ENCODE measurements around the gene TUT1. TPM values are rescaled to one million over a fixed set of nuclear protein-coding genes. Genes with fewer than 3 reads are reported as not detected.
"Not testable (repeated sequence)": the region's sequence is repeated elsewhere in the genome, so short reads cannot be mapped to it uniquely, and the experiment has no call there.

TUT1 gene
- polyA plus RNA-seq, 1 experiment, result 9.9 TPM

DNA sequence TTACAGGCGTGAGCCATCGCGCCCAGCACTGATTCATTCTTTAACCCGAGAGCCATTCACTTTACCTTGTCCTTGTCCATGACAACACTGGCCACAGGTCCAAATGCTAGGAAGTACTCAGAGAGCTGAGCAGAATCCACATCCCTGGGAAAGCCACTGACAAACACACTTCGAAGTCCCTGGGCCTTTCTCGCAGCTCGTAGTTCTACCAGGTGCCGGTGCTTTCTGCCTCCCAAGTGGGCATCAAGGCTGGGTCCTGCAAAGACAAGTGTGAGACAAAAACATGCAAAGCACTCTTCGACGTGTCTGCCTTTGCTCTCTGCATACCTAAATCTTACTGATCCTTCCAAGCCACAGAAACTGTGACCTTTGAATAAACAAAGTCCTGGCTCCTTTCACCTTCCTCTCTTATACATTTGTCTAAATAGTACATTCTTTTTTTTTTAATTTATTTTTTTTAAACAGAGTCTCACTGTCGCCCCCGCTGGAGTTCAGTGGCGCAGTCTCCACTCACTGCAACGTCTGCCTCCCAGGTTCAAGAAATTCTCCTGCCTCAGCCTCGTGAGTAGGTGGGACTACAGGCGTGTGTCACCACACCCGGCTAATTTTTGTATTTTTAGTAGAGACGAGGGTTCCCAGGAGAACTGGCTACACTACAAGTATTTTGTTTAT lies 2.2 kb downstream of the TUT1 start:
- no peak overlapping the region for H3K4me3 ChIP-seq (ENCODE audit: low read depth, low read length)
- ChIA-PET POLR2A (no interaction called here), CTCF (interaction anchor here (0.6 to 1.7 kb wide), 4 partner anchors 11 to 289 kb away, joined by 3 to 8 read pairs (median 4); no protein-coding TSS in a partner anchor)
- no peaks in the 10 kb centered on the region for H3K27me3 ChIP-seq (ENCODE audit: control insufficient read depth, insufficient read depth, low read length)
- peaks cover 7% of the 10 kb centered on the region for H3K36me3 ChIP-seq (ENCODE audit: control insufficient read depth, insufficient read depth, low read length)
- TF ChIP-seq, protein P1, sequence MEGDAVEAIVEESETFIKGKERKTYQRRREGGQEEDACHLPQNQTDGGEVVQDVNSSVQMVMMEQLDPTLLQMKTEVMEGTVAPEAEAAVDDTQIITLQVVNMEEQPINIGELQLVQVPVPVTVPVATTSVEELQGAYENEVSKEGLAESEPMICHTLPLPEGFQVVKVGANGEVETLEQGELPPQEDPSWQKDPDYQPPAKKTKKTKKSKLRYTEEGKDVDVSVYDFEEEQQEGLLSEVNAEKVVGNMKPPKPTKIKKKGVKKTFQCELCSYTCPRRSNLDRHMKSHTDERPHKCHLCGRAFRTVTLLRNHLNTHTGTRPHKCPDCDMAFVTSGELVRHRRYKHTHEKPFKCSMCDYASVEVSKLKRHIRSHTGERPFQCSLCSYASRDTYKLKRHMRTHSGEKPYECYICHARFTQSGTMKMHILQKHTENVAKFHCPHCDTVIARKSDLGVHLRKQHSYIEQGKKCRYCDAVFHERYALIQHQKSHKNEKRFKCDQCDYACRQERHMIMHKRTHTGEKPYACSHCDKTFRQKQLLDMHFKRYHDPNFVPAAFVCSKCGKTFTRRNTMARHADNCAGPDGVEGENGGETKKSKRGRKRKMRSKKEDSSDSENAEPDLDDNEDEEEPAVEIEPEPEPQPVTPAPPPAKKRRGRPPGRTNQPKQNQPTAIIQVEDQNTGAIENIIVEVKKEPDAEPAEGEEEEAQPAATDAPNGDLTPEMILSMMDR (IDR thresholded peaks at IDR 0.05; ENCODE audit: insufficient read depth, low read depth, low read length), result peak; percentile 39; the same call in 1 of the 2 replicates
- DNase-seq (ENCODE audit: low read depth), result no peak

DNA sequence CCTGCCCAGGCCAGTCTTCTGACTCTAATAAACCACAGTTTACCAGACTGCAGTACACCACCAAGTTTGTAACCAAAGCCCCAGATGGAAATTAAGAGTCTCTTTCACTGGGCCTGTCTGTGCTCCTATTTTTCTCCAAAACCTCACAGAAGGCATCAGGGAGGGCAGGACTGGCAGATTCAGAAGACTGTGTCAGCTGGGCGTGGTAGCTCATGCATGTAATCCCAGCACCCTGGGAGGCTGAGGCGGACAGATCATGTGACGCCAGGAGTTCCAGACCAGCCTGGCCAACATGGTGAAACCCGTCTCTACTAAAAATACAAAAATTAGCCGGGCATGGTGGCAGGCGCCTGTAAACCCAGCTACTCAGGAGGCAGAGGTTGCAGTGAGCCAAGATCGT lies 6.0 kb downstream of the TUT1 start:
- POLR2A ChIA-PET, result interaction anchor here (1.2 kb wide), 1 partner anchor 11 kb away, joined by 3 read pairs; the partner anchor contains the start of gene EEF1G
- H3K36me3 ChIP-seq (ENCODE audit: control insufficient read depth, insufficient read depth, low read length); H3K4me3 ChIP-seq (ENCODE audit: low read depth, low read length); H3K27me3 ChIP-seq (ENCODE audit: control insufficient read depth, insufficient read depth, low read length); DNase-seq (ENCODE audit: low read depth): not testable (repeated sequence)
- CTCF ChIA-PET, result interaction anchor here (0.7 to 1.1 kb wide), 3 partner anchors 11 to 191 kb away, joined by 3 to 4 read pairs (median 4); partner anchors contain the start of gene EEF1G

DNA sequence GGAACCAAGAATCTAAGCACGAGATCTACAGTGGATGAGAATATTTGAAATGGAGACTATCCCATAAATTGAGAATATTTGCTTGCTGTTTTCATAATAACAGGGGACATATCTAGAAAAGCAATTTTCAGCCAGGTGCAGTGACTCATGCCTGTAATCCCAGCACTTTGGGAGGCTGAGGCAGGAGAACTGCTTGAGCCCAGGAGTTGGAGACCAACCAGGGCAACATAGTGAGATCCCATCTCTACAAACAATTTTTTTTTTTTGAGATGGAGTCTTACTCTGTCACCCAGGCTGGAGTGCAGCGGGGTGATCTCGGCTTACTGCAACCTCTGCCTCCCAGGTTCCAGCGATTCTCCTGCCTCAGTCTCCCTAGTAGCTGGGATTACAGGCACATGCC lies 9.6 kb downstream of the TUT1 start:
- H3K4me3 ChIP-seq (ENCODE audit: low read depth, low read length); POLR2A ChIA-PET; CTCF ChIA-PET; H3K27me3 ChIP-seq (ENCODE audit: control insufficient read depth, insufficient read depth, low read length); DNase-seq (ENCODE audit: low read depth); H3K36me3 ChIP-seq (ENCODE audit: control insufficient read depth, insufficient read depth, low read length): not testable (repeated sequence)

DNA sequence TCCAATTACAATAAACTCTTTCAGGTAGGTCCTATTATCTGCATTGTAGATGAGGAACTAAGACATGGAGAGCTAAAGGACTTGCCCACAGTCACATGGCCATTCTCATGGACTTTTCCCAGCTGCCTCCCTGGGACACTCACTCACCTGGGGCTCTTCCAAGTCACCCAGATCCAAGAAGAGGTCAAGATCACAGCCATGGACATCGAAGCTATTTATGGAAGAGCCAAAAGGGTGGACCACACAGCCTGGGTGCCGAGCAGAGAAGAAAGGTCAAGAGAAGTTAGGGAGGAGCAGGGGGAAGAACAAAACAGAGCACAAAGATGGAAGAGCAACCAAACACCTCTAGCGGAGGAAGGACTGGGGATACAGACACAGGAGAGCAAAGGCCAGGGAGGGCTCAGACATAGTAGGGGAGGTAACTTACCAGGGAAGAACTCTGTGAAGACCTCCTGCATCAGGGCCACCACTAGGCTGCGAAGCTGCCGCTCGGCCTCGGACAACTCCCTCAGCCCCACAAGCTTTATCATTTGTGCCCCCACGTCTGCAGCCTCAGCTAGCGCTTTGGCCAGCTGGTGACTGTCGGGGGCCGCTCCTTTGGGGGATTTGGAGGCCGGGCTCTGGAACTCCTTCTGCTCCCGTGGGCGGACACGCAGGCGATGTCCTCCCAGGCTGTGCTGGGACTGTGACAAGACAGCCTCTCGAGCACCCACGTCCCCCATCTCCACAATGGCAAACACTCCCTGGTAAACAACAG lies 10.2 kb downstream of the TUT1 start:
- POLR2A ChIA-PET, result no interaction called here
- no peak overlapping the region for H3K4me3 ChIP-seq (ENCODE audit: low read depth, low read length)

GRCh38 chr11:62579252-62579651 lies 12.1 kb downstream of the TUT1 start:
- TF ChIP-seq, protein P1 (IDR thresholded peaks at IDR 0.05; ENCODE audit: insufficient read depth, low read depth, low read length), result no peak
- ChIA-PET CTCF (interaction anchor here (0.6 to 1.4 kb wide), 3 partner anchors 18 to 185 kb away, joined by 3 to 6 read pairs (median 3); no protein-coding TSS in a partner anchor), POLR2A (no interaction called here)
- Histone ChIP-seq H3K27me3 (ENCODE audit: control insufficient read depth, insufficient read depth, low read length) (no peaks in the 10 kb centered on the region), H3K4me3 (ENCODE audit: low read depth, low read length) (no peak overlapping the region), H3K36me3 (ENCODE audit: control insufficient read depth, insufficient read depth, low read length) (peaks cover 12% of the 10 kb centered on the region)
- no peak for DNase-seq (ENCODE audit: low read depth)

More for the DNA sequence above, 10.2 kb downstream of the TUT1 start:
- CTCF ChIA-PET, result interaction anchor here (1.0 kb wide), 1 partner anchor 157 kb away, joined by 4 read pairs; no protein-coding TSS in a partner anchor
- Histone ChIP-seq H3K27me3 (ENCODE audit: control insufficient read depth, insufficient read depth, low read length) (no peaks in the 10 kb centered on the region), H3K36me3 (ENCODE audit: control insufficient read depth, insufficient read depth, low read length) (peaks cover 9% of the 10 kb centered on the region)
- DNase-seq (ENCODE audit: low read depth), result no peak
- TF ChIP-seq, protein P1 (IDR thresholded peaks at IDR 0.05; ENCODE audit: insufficient read depth, low read depth, low read length), result no peak

- DNase-seq (ENCODE audit: low read depth), result no peak
- ChIA-PET POLR2A (no interaction called here), CTCF (interaction anchor here (0.7 to 1.4 kb wide), 3 partner anchors 10 to 21 kb away, joined by 3 to 6 read pairs (median 5); no protein-coding TSS in a partner anchor)
- no peaks in the 10 kb centered on the region for H3K27me3 ChIP-seq (ENCODE audit: control insufficient read depth, insufficient read depth, low read length)
- peaks cover 12% of the 10 kb centered on the region for H3K36me3 ChIP-seq (ENCODE audit: control insufficient read depth, insufficient read depth, low read length)
- H3K4me3 ChIP-seq (ENCODE audit: low read depth, low read length), result no peak overlapping the region
- TF ChIP-seq, protein P1 (IDR thresholded peaks at IDR 0.05; ENCODE audit: insufficient read depth, low read depth, low read length), result no peak
These were observed 12.8 kb downstream of the TUT1 start for GRCh38 chr11:62578541-62578940.
